Activated CD8-positive, alpha-beta T cell treated with anti-CD3 and anti-CD28 coated beads for 36 hours (primary cell): ENCODE data around the gene PNPLA7. TPM values are rescaled to one million over a fixed set of nuclear protein-coding genes. Genes with fewer than 3 reads are reported as not detected.
A peak's percentile ranks its signal among the peaks of the same experiment; 100 is the strongest.
"Not testable (repeated sequence)": the region's sequence is repeated elsewhere in the genome, so short reads cannot be mapped to it uniquely, and the experiment has no call there.

ENCODE experiments used
- ATAC-seq: fragments of 200-7000 bp; cut with Tn5 transposase; one replicate; pipeline ENCODE4 v1.10.0; 2021; ENCODE audit warnings: mild to moderate bottlenecking, moderate library complexity
- CTCF ChIA-PET: fragments of 350-600 bp; sonication (Branson Sonifier 250); formaldehyde crosslinking; loops from one replicate; lab custom pipeline; 2021; ENCODE audit warnings: antibody characterized with exemption; lab: Charles Lee
- POLR2A ChIA-PET: fragments of 350-600 bp; sonication (Branson Sonifier 250); formaldehyde crosslinking; loops from one replicate; lab custom pipeline; 2021; ENCODE audit warnings: antibody characterized with exemption; lab: Charles Lee
- DNase-seq: peaks from one replicate; pipeline ENCODE4 v3.0.0-alpha.2; 2020
- H3K27ac Mint-ChIP-seq: one replicate; pipeline ENCODE4 v1.8.0; 2021; ENCODE audit warnings: mild to moderate bottlenecking, mixed read lengths
- H3K27me3 Mint-ChIP-seq: one replicate; pipeline ENCODE4 v1.8.0; 2021; ENCODE audit warnings: mixed read lengths
- H3K36me3 Mint-ChIP-seq: one replicate; pipeline ENCODE4 v1.8.0; 2021; ENCODE audit warnings: low read depth, mixed read lengths
- H3K4me1 Mint-ChIP-seq: one replicate; pipeline ENCODE4 v1.8.0; 2021; ENCODE audit warnings: low read depth, mixed read lengths
- H3K4me3 Mint-ChIP-seq: one replicate; pipeline ENCODE4 v1.8.0; 2021; ENCODE audit warnings: mild to moderate bottlenecking, moderate library complexity, mixed read lengths
- H3K9me3 Mint-ChIP-seq: one replicate; pipeline ENCODE4 v1.8.0; 2021; ENCODE audit warnings: mixed read lengths
- CTCF ChIP-seq: fragments of 200-600 bp; IDR thresholded peaks from one replicate; pipeline ENCODE4 v1.8.0; 2022; ENCODE audit warnings: antibody characterized with exemption, mild to moderate bottlenecking
- intact Hi-C: fragments of 100-400 bp; cut with micrococcal nuclease; formaldehyde crosslinking; loops from one replicate; pipeline ENCODE4 v1.10.0; 2022
- total RNA-seq, 2 experiments: library from RNA; stranded (reverse); gene quantifications; one replicate each; pipeline ENCODE4 v1.2.3, GENCODE V29; 2021

PNPLA7 gene
- total RNA-seq, 2 experiments from 2014 or later = 4.8 to 5.0 TPM

GRCh38 chr9:137412431-137412830 is 137.8 kb downstream of the PNPLA7 start:
- H3K27ac Mint-ChIP-seq = no peak overlapping the region
- peaks cover 6% of the 10 kb centered on the region for H3K4me1 Mint-ChIP-seq
- H3K4me3 Mint-ChIP-seq = no peak overlapping the region
- H3K36me3 Mint-ChIP-seq = peaks cover 3% of the 10 kb centered on the region
- ChIA-PET CTCF (interaction anchor here (1.5 to 1.6 kb wide), 2 partner anchors 10 to 113 kb away, joined by 3 to 6 read pairs; no protein-coding TSS in a partner anchor), POLR2A (interaction anchor here (1.2 kb wide), 1 partner anchor 10 kb away, joined by 7 read pairs; the partner anchor contains the start of genes EXD3 and NOXA1)
- DNase-seq = no peak
- H3K9me3 Mint-ChIP-seq = no peaks in the 10 kb centered on the region
- intact Hi-C loops = no loop called here
- H3K27me3 Mint-ChIP-seq = peaks cover 3% of the 10 kb centered on the region
- no peak for ATAC-seq
- TF ChIP-seq CTCF = no peak

GRCh38 chr9:137411645-137412380 is 138.4 kb downstream of the PNPLA7 start:
- H3K36me3 Mint-ChIP-seq = peaks cover 3% of the 10 kb centered on the region
- H3K27ac Mint-ChIP-seq = no peak overlapping the region
- ChIA-PET CTCF (interaction anchor here (1.2 to 1.6 kb wide), 3 partner anchors 10 to 125 kb away, joined by 3 to 6 read pairs (median 4); no protein-coding TSS in a partner anchor), POLR2A (interaction anchor here (1.2 kb wide), 2 partner anchors 11 kb away, joined by 4 to 7 read pairs; partner anchors contain the start of genes EXD3 and NOXA1)
- intact Hi-C loops = no loop called here
- no peak for TF ChIP-seq CTCF
- no peaks in the 10 kb centered on the region for H3K9me3 Mint-ChIP-seq
- DNase-seq (peak; percentile 81), ATAC-seq (peak; percentile 48)
- H3K4me3 Mint-ChIP-seq = no peak overlapping the region
- H3K4me1 Mint-ChIP-seq = peaks cover 6% of the 10 kb centered on the region
- H3K27me3 Mint-ChIP-seq = peaks cover 3% of the 10 kb centered on the region

GRCh38 chr9:137411260-137411644 is 138.9 kb downstream of the PNPLA7 start:
- no peak for TF ChIP-seq CTCF
- intact Hi-C loops = no loop called here
- H3K36me3 Mint-ChIP-seq = peaks cover 3% of the 10 kb centered on the region
- no peaks in the 10 kb centered on the region for H3K9me3 Mint-ChIP-seq
- H3K4me1 Mint-ChIP-seq = peaks cover 6% of the 10 kb centered on the region
- ChIA-PET CTCF (interaction anchor here (1.2 kb wide), 1 partner anchor 124 kb away, joined by 4 read pairs; no protein-coding TSS in a partner anchor), POLR2A (interaction anchor here (1.2 kb wide), 1 partner anchor 11 kb away, joined by 4 read pairs; no protein-coding TSS in a partner anchor)
- DNase-seq = no peak
- ATAC-seq = no peak
- peaks cover 3% of the 10 kb centered on the region for H3K27me3 Mint-ChIP-seq
- no peak overlapping the region for H3K4me3 Mint-ChIP-seq
- H3K27ac Mint-ChIP-seq = no peak overlapping the region

- H3K4me1 Mint-ChIP-seq = peaks cover 6% of the 10 kb centered on the region
- POLR2A ChIA-PET = interaction anchor here (1.2 kb wide), 1 partner anchor 11 kb away, joined by 4 read pairs; no protein-coding TSS in a partner anchor
These were observed 139.3 kb downstream of the PNPLA7 start for GRCh38 chr9:137410891-137411249.

GRCh38 chr9:137410236-137410890 is 139.8 kb downstream of the PNPLA7 start:
- H3K36me3 Mint-ChIP-seq, H3K4me3 Mint-ChIP-seq, intact Hi-C loops, H3K27ac Mint-ChIP-seq, H3K4me1 Mint-ChIP-seq, DNase-seq, H3K27me3 Mint-ChIP-seq, H3K9me3 Mint-ChIP-seq, ATAC-seq: not testable (repeated sequence)
- CTCF ChIA-PET = interaction anchor here (1.0 to 1.8 kb wide), 3 partner anchors 12 to 123 kb away, joined by 3 to 6 read pairs (median 4); partner anchors contain the start of gene EXD3
- POLR2A ChIA-PET = interaction anchor here (0.6 to 1.2 kb wide), 2 partner anchors 12 to 147 kb away, joined by 3 to 4 read pairs; no protein-coding TSS in a partner anchor

More at GRCh38 chr9:137410891-137411249, 139.3 kb downstream of the PNPLA7 start:
- Mint-ChIP-seq H3K36me3 (peaks cover 3% of the 10 kb centered on the region), H3K4me3 (no peak overlapping the region), H3K27me3 (peaks cover 3% of the 10 kb centered on the region), H3K9me3 (no peaks in the 10 kb centered on the region), H3K27ac (no peak overlapping the region)
- DNase-seq (no peak), ATAC-seq (no peak)
- intact Hi-C loops = no loop called here
- TF ChIP-seq CTCF = no peak
- CTCF ChIA-PET = interaction anchor here (1.2 kb wide), 1 partner anchor 124 kb away, joined by 4 read pairs; no protein-coding TSS in a partner anchor
